Measurements from ENCODE around the gene TBC1D24. TPM values are rescaled to one million over a fixed set of nuclear protein-coding genes. Genes with fewer than 3 reads are reported as not detected.

Gene TBC1D24
- total RNA-seq, 4 donors from 2014 or later, result 8.3 to 19.3 (median 11.6) TPM

DNA sequence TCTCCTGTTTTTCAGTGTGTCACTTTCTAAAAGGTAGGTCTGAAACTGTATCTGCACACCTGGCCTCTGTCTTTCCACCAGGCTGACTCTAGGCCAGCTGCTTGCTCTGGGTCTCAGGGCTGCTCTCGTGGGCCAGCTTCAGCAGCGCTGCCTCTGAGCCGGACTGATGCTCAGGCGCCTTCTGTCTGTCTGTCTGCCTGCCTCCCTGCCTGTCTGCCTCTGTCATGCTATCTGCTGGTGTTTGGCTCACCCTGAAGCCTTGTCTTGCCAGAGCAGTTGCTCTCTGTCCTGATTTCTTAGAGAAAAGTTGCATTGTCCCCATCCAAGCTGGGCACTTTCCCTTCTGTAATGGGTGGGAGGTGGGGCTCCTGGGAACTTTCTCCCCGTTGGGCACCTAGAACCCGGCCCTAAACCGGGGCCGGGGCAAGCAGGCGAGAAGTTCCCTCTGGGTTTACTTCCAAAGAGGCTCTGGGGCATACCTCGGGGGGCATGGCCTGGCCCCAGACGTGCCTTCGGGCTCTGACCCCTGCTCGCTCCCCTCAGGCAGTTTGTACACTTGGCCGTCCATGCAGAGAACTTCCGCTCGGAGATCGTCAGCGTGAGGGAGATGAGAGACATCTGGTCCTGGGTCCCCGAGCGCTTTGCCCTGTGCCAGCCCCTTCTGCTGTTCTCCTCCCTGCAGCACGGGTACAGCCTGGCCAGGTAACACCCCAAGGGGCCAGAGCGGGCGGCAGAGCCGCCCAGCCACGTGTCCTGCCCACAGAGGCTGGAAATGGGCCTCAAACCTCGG is 23.0 kb downstream of the TBC1D24 start:
- Histone ChIP-seq H3K27ac (no peak overlapping the region), H3K27me3 (no peaks in the 10 kb centered on the region), H3K4me3 (no peak overlapping the region), H3K9me3 (no peaks in the 10 kb centered on the region), H3K36me3 (no peaks in the 10 kb centered on the region), H3K4me1 (peaks cover 6 to 29% (median 11%) of the 10 kb centered on the region in 4 donors)
- TF ChIP-seq CTCF (IDR thresholded peaks at IDR 0.05), result no peak
- TF ChIP-seq POLR2AphosphoS5 (IDR thresholded peaks at IDR 0.05), result no peak
- TF ChIP-seq POLR2A (IDR thresholded peaks at IDR 0.05), result no peak
- TF ChIP-seq EP300 (IDR thresholded peaks at IDR 0.05; ENCODE audit: low read depth), result no peak
- WGBS, 2 donors (ENCODE audit: low coverage in 1 of 2), result 71 to 80% methylated on average over 1 to 26 of the region's 26 CpGs
- in situ Hi-C loops (cut with MboI; ENCODE audit: low pct_ligation_motif_present in 1 of 4, low pct_unique_long_range_greater_than_20kb in 1 of 4, low sequenced_read_pairs in 3 of 4) (loop anchor here (10.0 to 25.0 kb wide), 4 partner anchors 63 to 336 kb away; partner anchors contain the start of genes ABCA3 (in 2 of the 4), CASKIN1 (in 1 of the 4) and TRAF7 (in 1 of the 4)), intact Hi-C loops (cut with DNase I; ENCODE audit: low total_unique reads) (loop anchor here (5.0 kb wide), 1 partner anchor 156 kb away; the partner anchor contains the start of gene ABCA3)
- no peak for DNase-seq

GRCh38 chr16:2498531-2499253 is 23.8 kb downstream of the TBC1D24 start:
- intact Hi-C loops (cut with DNase I; ENCODE audit: low total_unique reads) (loop anchor here (5.0 kb wide), 1 partner anchor 156 kb away; the partner anchor contains the start of gene ABCA3), in situ Hi-C loops (cut with MboI; ENCODE audit: low pct_ligation_motif_present in 1 of 4, low pct_unique_long_range_greater_than_20kb in 1 of 4, low sequenced_read_pairs in 3 of 4) (loop anchor here (10.0 to 25.0 kb wide), 4 partner anchors 64 to 336 kb away; partner anchors contain the start of genes ABCA3 (in 2 of the 4), CASKIN1 (in 1 of the 4) and TRAF7 (in 1 of the 4))
- Histone ChIP-seq H3K36me3 (no peaks in the 10 kb centered on the region), H3K9me3 (no peaks in the 10 kb centered on the region), H3K27ac (no peak overlapping the region), H3K4me1 (peaks cover 6 to 31% (median 11%) of the 10 kb centered on the region in 4 donors), H3K4me3 (no peak overlapping the region), H3K27me3 (no peaks in the 10 kb centered on the region)
- TF ChIP-seq POLR2AphosphoS5 (IDR thresholded peaks at IDR 0.05), result no peak
- no peak for TF ChIP-seq CTCF (IDR thresholded peaks at IDR 0.05)
- no peak for TF ChIP-seq EP300 (IDR thresholded peaks at IDR 0.05; ENCODE audit: low read depth)
- TF ChIP-seq POLR2A (IDR thresholded peaks at IDR 0.05), result no peak
- 90% methylated on average over 12 of the region's 15 CpGs; no CpG with 5 or more reads in 1 of the 2 donors for WGBS, 2 donors (ENCODE audit: low coverage in 1 of 2)
- DNase-seq, result no peak

- Histone ChIP-seq H3K27me3 (no peaks in the 10 kb centered on the region), H3K36me3 (no peaks in the 10 kb centered on the region), H3K4me1 (peaks cover 6 to 31% (median 11%) of the 10 kb centered on the region in 4 donors), H3K4me3 (no peak overlapping the region), H3K27ac (no peak overlapping the region), H3K9me3 (no peaks in the 10 kb centered on the region)
- in situ Hi-C loops (cut with MboI; ENCODE audit: low pct_ligation_motif_present in 1 of 4, low pct_unique_long_range_greater_than_20kb in 1 of 4, low sequenced_read_pairs in 3 of 4), result loop anchor here (10.0 to 25.0 kb wide), 4 partner anchors 65 to 337 kb away; partner anchors contain the start of genes ABCA3 (in 2 of the 4), CASKIN1 (in 1 of the 4) and TRAF7 (in 1 of the 4)
- no peak for DNase-seq
- 91% methylated on average over 6 of the region's 6 CpGs; no CpG with 5 or more reads in 1 of the 2 donors for WGBS, 2 donors (ENCODE audit: low coverage in 1 of 2)
- intact Hi-C loops (cut with DNase I; ENCODE audit: low total_unique reads), result loop anchor here (5.0 kb wide), 1 partner anchor 157 kb away; the partner anchor contains the start of gene ABCA3
- TF ChIP-seq CTCF (IDR thresholded peaks at IDR 0.05), result no peak
- TF ChIP-seq EP300 (IDR thresholded peaks at IDR 0.05; ENCODE audit: low read depth), result no peak
- TF ChIP-seq POLR2A (IDR thresholded peaks at IDR 0.05), result no peak
- TF ChIP-seq POLR2AphosphoS5 (IDR thresholded peaks at IDR 0.05), result no peak
Observed at GRCh38 chr16:2499454-2499853, 24.5 kb downstream of the TBC1D24 start.
